K562 (cell line): Measurements from ENCODE around the gene OR10D3. TPM values are rescaled to one million over a fixed set of nuclear protein-coding genes. Genes with fewer than 3 reads are reported as not detected.

Experiments used
- ATAC-seq: fragments of 200-7000 bp; cut with Tn5 transposase; 3 replicates; pipeline ENCODE4 v1.9.1; 2020; ENCODE audit warnings: moderate library complexity
- BruUV-seq: library from RNA; stranded (reverse); fragments of 400-500 nt; replicated peaks from 2 replicates; lab custom pipeline; 2021; lab: Mats Ljungman, UMichigan
- CTCF ChIA-PET: fragments of 300-600 bp; formaldehyde crosslinking; extraction: SDS; loops from one replicate; lab custom pipeline; 2021; ENCODE audit warnings: low intra/inter-chr PET ratio; lab: Yijun Ruan, JAX
- POLR2A ChIA-PET: fragments of 300-600, 350-650 bp; sonication (Branson Sonifier 250); formaldehyde crosslinking; extraction: SDS; loops from one replicate; lab custom pipeline; 2021; ENCODE audit warnings: antibody characterized with exemption, inconsistent platforms; lab: Yijun Ruan, JAX
- DNase-seq, 4 experiments: peaks; one replicate each; pipeline versions ENCODE4 v3.0.0 to v3.0.0-alpha.2; 2011 to 2018; ENCODE audit warnings: low spot score in 3 of 4, mixed read lengths in 3 of 4; ENCODE audit errors: extremely low read depth in 1 of 4
- FAIRE-seq: peaks from 2 replicates; lab custom pipeline; 2011; peaks lifted over from hg19 to GRCh38; lab: Jason Lieb, UNC
- H2AFZ ChIP-seq: 2 replicates; pipeline ENCODE4 v1.6.0; 2011; ENCODE audit warnings: low read depth, low read length, control low read depth, inconsistent platforms
- H3K27ac ChIP-seq: fragments of 200-600 bp; 3 replicates; pipeline ENCODE4 v1.8.0; 2011; ENCODE audit warnings: low read depth, mild to moderate bottlenecking, control low read depth, inconsistent platforms, low read length, moderate library complexity, mixed read lengths; ENCODE audit errors: extremely low read depth
- H3K27me3 ChIP-seq, 2 experiments: fragments of 300-600 bp in 1 of 2; 2 replicates in 1 of 2; 3 replicates in 1 of 2; pipeline versions ENCODE4 v1.6.0 to v1.8.0; 2011; ENCODE audit warnings: inconsistent platforms in 2 of 2, low read length in 2 of 2, mild to moderate bottlenecking in 1 of 2, mixed read lengths in 1 of 2, moderate library complexity in 1 of 2; ENCODE audit not compliant: control insufficient read depth in 2 of 2, insufficient read depth in 2 of 2
- H3K36me3 ChIP-seq: fragments of 300-600 bp; 3 replicates; pipeline ENCODE4 v1.8.0; 2011; ENCODE audit warnings: mild to moderate bottlenecking, low read length, inconsistent platforms; ENCODE audit not compliant: control insufficient read depth, insufficient read depth
- H3K4me1 ChIP-seq, 2 experiments: fragments of 200-600 bp in 1 of 2; replicated peaks in 1 of 2; 2 replicates in 1 of 2; 3 replicates in 1 of 2; pipeline versions ENCODE4 v1.5.1 to v1.8.0; 2011; ENCODE audit warnings: inconsistent platforms in 2 of 2, low read length in 2 of 2, mild to moderate bottlenecking in 1 of 2, mixed read lengths in 1 of 2, moderate library complexity in 1 of 2; ENCODE audit not compliant: control insufficient read depth in 2 of 2, insufficient read depth in 2 of 2
- H3K4me2 ChIP-seq: 2 replicates; pipeline ENCODE4 v1.6.1; 2011; ENCODE audit warnings: low read length, control low read depth, inconsistent platforms, mixed read lengths; ENCODE audit not compliant: insufficient read depth
- H3K4me3 ChIP-seq: fragments of 200-600 bp; sonication (generic), shearing (Covaris generic); 2 replicates; pipeline ENCODE4 v1.5.1; 2016; ENCODE audit warnings: control low read depth, inconsistent platforms
- H3K79me2 ChIP-seq: fragments of 200-600 bp; 3 replicates; pipeline ENCODE4 v1.8.0; 2011; ENCODE audit warnings: low read length, inconsistent platforms; ENCODE audit not compliant: control insufficient read depth, insufficient read depth
- H3K9ac ChIP-seq, 2 experiments: 2 replicates each; pipeline versions ENCODE4 v1.6.0 to v1.6.1; 2011; ENCODE audit warnings: low read depth in 2 of 2, low read length in 2 of 2, control low read depth in 1 of 2, inconsistent platforms in 1 of 2, mild to moderate bottlenecking in 1 of 2, mixed read lengths in 1 of 2; ENCODE audit not compliant: insufficient read depth in 1 of 2
- H3K9me1 ChIP-seq: one replicate; pipeline ENCODE4 v1.6.0; 2011; ENCODE audit warnings: inconsistent platforms, mild to moderate bottlenecking, low read length, moderate library complexity; ENCODE audit not compliant: control insufficient read depth, insufficient read depth
- H3K9me3 ChIP-seq: replicated peaks from 2 replicates; pipeline ENCODE4 v1.5.1; 2011; ENCODE audit warnings: low read depth, low read length, inconsistent platforms; ENCODE audit not compliant: control insufficient read depth, insufficient read depth
- H4K20me1 ChIP-seq: replicated peaks from 2 replicates; pipeline ENCODE4 v1.6.1; 2011; ENCODE audit warnings: low read length, inconsistent platforms, mixed read lengths; ENCODE audit not compliant: control insufficient read depth, insufficient read depth
- ELF4 ChIP-seq: fragments of 450-650 bp; formaldehyde crosslinking; IDR thresholded peaks from 2 replicates; pipeline ENCODE4 v1.4.0; 2022; ENCODE audit warnings: missing genetic modification characterization
- GATAD2A ChIP-seq: fragments of 450-650 bp; IDR thresholded peaks from 2 replicates; pipeline ENCODE4 v1.6.1; 2017
- L3MBTL2 ChIP-seq: fragments of 450-650 bp; IDR thresholded peaks from 2 replicates; pipeline ENCODE4 v1.6.1; 2016; ENCODE audit warnings: mild to moderate bottlenecking, moderate library complexity
- MBD2 ChIP-seq: sonication (generic); IDR thresholded peaks from 2 replicates; pipeline ENCODE4 v1.6.1; 2016; ENCODE audit warnings: low read depth, borderline replicate concordance
- NR2F6 ChIP-seq: fragments of 450-650 bp; formaldehyde crosslinking; IDR thresholded peaks from 2 replicates; pipeline ENCODE4 v1.4.0; 2020; ENCODE audit warnings: mild to moderate bottlenecking
- PML ChIP-seq: IDR thresholded peaks from 2 replicates; pipeline ENCODE4 v1.6.1; 2012; ENCODE audit warnings: low read length, inconsistent platforms
- SP1 ChIP-seq: sonication (generic); formaldehyde crosslinking; IDR thresholded peaks from 2 replicates; pipeline ENCODE4 v1.8.1; 2022; ENCODE audit warnings: mild to moderate bottlenecking, missing genetic modification reagents
- TOE1 ChIP-seq, 2 experiments: fragments of 450-650 bp in 1 of 2; sonication (generic) in 1 of 2; formaldehyde crosslinking in 1 of 2; IDR thresholded peaks; 2 replicates each; pipeline versions ENCODE4 v1.7.1 to v1.8.0; 2016 to 2022; ENCODE audit warnings: borderline replicate concordance in 2 of 2, mild to moderate bottlenecking in 2 of 2, antibody characterized with exemption in 1 of 2, inconsistent platforms in 1 of 2, low read depth in 1 of 2, missing genetic modification reagents in 1 of 2, moderate library complexity in 1 of 2
- ZNF311 ChIP-seq: fragments of 250-450 bp; sonication (Bioruptor Pico); IDR thresholded peaks from 2 replicates; pipeline ENCODE4 v1.4.0; 2020; ENCODE audit warnings: mild to moderate bottlenecking, moderate library complexity
- WGBS: fragments of 100-300 bp; shearing (Covaris generic); methylation state at CpG from one replicate; pipeline ENCODE4 v1.1.6; 2016; ENCODE audit warnings: low coverage, mixed read lengths; ENCODE audit not compliant: insufficient coverage; ENCODE audit errors: missing lambda C conversion rate; 5-methylcytosine and 5-hydroxymethylcytosine counted together
- in situ Hi-C: fragments of 300-500 bp; cut with MboI; formaldehyde crosslinking; loops from 4 replicates; pipeline ENCODE4 v1.15.0; 2018; ENCODE audit warnings: inconsistent platforms, mixed read lengths
- intact Hi-C: fragments of 100-400 bp; cut with micrococcal nuclease; formaldehyde crosslinking; loops from 2 replicates; pipeline ENCODE4 v1.14.2; 2022
- polyA plus RNA-seq, 8 experiments: library from polyadenylated mRNA; depleted of rRNA in 4 of 8; stranded (reverse) in 5 of 8; unstranded in 3 of 8; fragments of >200 nt; fragmentation: Nextera tagmentation in 2 of 8; fragmentation: Illumina TruSeq in 1 of 8; extraction: Ambion mirVana in 2 of 8; extraction: Trizol in 1 of 8; gene quantifications; 2 replicates each; pipeline versions ENCODE4 v1.2.1 to v1.2.3, GENCODE V29; 2011 to 2014; ENCODE audit warnings: inconsistent platforms in 1 of 8, missing spikeins in 1 of 8
- total RNA-seq, 7 experiments: library from RNA; depleted of rRNA in 6 of 7; stranded (reverse); fragments of >200 nt in 6 of 7; fragmentation: Illumina TruSeq in 2 of 7; extraction: Trizol in 2 of 7; gene quantifications; 2 replicates each; pipeline versions ENCODE4 v1.2.1 to v1.2.3, GENCODE V29; 2011 to 2021; ENCODE audit warnings: low replicate concordance in 1 of 7
- TF ChIP-seq, protein P1 (sequence below): fragments of 250-450 bp; sonication (Bioruptor Pico); IDR thresholded peaks from 2 replicates; pipeline ENCODE4 v1.5.0; 2021; ENCODE audit warnings: mild to moderate bottlenecking, moderate library complexity

OR10D3 gene
- total and polyA plus RNA-seq, 9 of the 15 experiments (the other 6 are each of a cell fraction or from before 2014, with no cell fraction given), result 0.07 to 2.9 (median 0.80) TPM; not detected in 1

DNA sequence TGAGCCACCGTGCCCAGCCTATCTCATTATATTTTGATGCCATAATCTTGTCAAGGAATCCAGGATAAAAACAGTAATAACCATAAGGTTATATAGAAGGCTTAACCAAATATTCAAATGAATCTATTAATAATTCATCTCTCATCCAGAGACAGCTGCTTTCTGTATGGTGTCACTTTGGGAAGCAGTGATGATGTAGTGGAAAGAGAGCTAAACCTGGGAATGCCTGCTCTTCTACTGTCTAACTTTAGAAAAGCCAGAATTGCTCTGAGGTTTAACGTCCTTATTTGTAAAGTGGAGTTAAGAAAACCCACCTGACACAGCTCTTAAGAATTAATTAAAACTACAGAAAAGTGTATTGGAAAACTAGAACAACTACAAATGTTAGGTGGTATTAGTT is 29.3 kb upstream of the OR10D3 start:
- H3K27ac ChIP-seq, result no peak overlapping the region
- no peak for ATAC-seq
- H3K27me3 ChIP-seq, result peaks cover 0 to 5% of the 10 kb centered on the region in 2 experiments; a peak in 2 of 5 replicates
- H3K9me3 ChIP-seq, result no peaks in the 10 kb centered on the region
- no peaks in the 10 kb centered on the region for H4K20me1 ChIP-seq
- POLR2A ChIA-PET, result interaction anchor here (0.6 to 1.1 kb wide), 2 partner anchors 19 to 713 kb away, joined by 3 read pairs; no protein-coding TSS in a partner anchor
- H3K36me3 ChIP-seq, result no peaks in the 10 kb centered on the region
- in situ Hi-C loops, result no loop called here
- FAIRE-seq, result no peak
- DNase-seq, result no peak
- no peak overlapping the region for H3K4me3 ChIP-seq
- WGBS, result 7% methylated on average over 2 of the region's 2 CpGs
- BruUV-seq, result no TSS peak
- H3K79me2 ChIP-seq, result no peaks in the 10 kb centered on the region
- H3K4me1 ChIP-seq, result no peaks in the 10 kb centered on the region; a peak in 1 of 5 replicates
- H2AFZ ChIP-seq, result no peak overlapping the region
- intact Hi-C loops, result no loop called here
- TF ChIP-seq SP1 (CRISPR knock-in tag) (no peak), NR2F6 (CRISPR knock-in tag) (no peak), ZNF311 (CRISPR knock-in tag) (no peak), MBD2 (no peak), L3MBTL2 (no peak), GATAD2A (no peak), TOE1 (IDR thresholded peaks at IDR 0.05; ENCODE audit: borderline replicate concordance) (no peak), TOE1 (CRISPR knock-in tag; IDR thresholded peaks at IDR 0.05; ENCODE audit: borderline replicate concordance, low read depth) (no peak), PML (no peak), ELF4 (no peak)
- TF ChIP-seq, protein P1, sequence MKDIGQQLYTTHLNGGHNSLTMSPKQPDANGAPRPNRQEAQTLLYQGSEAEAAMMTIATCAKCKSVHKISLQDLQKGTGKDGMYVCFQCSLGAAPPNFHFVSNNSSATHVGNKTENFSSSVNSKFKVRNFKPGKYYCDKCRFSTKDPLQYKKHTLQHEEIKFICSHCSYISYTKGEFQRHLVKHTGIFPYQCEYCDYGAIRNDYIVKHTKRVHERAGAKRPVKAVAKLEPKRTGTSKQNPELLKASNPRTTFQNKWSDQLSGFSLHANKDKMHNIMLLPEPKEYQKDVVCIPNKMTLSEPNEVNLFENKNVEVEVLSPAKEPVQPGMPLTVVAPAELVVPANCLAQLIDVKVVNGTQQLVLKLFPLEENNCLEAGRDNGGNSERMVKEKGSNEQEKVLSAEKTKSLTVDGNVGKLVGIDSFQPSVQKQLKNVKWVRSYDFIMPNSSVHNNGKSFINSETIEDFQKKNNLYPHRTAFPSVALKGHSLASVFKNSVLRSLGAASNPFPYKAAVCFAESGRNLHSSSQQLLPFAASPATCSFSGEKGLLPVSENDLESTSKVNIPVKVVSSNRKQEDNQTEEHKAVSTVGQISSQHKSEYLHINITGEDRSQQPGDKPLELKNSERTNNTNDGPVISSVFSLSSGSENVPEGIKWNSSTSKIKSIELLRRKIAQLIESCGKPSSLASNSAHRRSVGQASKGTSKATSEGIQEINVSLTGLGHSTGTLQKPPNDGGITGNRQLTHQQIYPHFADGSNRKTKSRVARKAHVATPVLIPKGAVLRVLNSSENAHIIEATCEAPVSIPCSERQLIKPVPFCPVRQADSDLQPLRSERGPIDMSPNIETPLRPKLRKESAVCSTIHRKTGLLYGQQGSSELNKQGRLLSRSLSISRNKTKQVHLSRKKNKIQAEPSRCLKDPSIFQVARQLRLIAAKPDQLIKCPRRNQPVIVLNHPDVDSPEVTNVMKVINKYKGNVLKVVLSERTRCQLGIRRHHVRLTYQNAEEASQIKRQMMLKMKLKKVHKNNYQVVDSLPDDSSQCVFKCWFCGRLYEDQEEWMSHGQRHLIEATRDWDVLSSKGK (CRISPR knock-in tag), result no peak
- CTCF ChIA-PET, result no interaction called here
- no peak overlapping the region for H3K4me2 ChIP-seq
- H3K9me1 ChIP-seq, result no peaks in the 10 kb centered on the region
- H3K9ac ChIP-seq, result no peak overlapping the region
